GM15510 (cell line): ENCODE results near the gene IRF4.

Experiments used
- POLR2A ChIP-seq: IDR thresholded peaks from 3 replicates; pipeline ENCODE4 v1.6.1; 2011; ENCODE audit warnings: borderline replicate concordance; ENCODE audit not compliant: insufficient read length; ENCODE audit errors: extremely low read depth

Gene IRF4

DNA sequence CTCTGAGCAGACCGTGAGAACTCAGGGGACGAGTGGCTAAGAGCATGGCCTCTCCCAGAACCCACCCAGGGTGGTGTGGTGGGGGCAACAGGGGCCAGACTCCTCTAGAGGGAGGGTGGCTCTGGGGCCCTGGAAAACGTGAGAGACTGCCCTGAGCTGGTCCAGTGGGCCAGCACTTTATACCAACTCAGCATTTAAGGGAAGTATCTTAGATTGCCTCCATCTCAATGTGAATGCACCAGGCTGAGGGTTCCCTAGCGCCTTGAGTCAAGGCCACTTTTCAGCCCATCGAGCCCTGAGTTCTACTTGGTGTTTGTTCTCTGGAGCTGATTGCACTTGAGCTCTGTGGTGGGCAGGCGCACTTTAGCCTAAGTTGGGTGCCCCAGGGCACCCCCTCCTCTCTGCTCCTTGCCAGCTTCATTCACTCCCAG lies 42.0 kb upstream of the IRF4 start:
- no peak for TF ChIP-seq POLR2A

DNA sequence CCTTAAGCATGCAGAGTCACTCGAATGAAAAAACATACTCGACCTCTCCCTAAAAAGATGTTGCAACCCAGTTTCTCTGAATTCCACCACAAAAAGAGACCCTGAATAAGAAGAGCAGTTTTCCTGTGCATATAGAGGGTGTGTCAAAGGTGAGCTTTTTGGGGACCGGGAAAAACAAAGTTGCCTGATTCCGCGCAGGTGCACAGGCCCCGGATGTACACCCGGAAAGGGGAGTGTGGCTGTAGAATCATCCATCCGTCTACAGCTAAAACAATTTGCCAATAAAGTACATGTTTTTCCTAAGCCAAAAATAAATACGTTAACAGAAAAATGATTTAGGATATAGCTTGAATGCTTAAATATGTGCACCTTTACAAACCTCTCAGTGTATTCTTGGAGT lies 41.2 kb upstream of the IRF4 start:
- TF ChIP-seq POLR2A, result no peak

DNA sequence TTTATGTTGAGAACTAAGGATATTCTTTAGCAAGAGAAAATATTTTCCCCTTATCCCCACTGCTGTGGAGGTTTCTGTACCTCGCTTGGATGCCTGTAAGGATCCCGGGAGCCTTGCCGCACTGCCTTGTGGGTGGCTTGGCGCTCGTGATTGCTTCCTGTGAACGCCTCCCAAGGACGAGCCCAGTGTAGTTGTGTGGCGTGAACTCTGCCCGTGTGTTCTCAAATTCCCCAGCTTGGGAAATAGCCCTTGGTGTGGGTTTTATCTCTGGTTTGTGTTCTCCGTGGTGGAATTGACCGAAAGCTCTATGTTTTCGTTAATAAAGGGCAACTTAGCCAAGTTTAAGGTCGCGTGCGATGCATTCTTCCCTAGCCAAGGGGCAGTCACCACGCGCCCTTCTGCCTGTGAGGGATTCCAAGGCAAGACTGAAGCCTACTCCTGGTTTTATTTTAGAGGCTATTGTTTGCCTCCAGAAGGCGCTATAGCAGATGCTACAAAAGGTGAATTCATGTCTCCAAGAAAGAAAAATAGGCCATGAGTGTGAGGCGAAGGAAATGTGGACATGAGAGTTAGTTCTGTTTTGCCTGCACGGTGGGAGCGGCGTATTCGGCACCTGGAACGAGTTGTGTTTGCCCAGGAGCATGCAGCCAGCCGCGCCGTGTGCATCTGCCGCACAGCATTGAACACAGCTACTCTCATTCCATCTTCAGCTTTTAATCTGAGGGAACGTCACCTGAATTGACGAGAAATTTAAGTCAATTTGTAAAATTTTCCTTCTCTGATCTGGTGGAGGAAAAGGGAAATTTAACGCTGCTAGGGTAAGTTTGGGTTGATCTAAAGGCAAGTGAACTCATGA lies 40.3 kb upstream of the IRF4 start:
- TF ChIP-seq POLR2A, result no peak

DNA sequence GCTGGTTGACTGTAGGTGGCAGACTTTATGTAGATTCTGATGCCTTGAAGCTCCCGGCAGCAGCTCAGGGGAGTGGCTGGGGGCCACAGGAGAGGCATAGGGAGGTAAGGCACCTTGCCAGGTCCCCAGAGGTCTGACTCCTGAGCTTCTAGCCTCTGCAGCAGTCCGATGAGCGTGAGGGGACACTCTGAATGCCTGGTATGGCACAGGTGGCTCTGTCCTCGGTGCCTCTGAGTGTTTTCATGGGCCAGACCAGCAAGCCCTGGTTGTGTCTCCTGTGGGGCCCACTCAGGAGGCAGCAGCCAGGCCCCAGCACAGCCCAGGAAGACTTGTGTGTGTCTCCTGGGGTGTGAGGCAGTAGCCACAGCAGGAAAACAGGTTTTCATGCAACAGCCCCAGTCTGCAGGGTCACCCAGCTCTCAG lies 39.7 kb upstream of the IRF4 start:
- no peak for TF ChIP-seq POLR2A

DNA sequence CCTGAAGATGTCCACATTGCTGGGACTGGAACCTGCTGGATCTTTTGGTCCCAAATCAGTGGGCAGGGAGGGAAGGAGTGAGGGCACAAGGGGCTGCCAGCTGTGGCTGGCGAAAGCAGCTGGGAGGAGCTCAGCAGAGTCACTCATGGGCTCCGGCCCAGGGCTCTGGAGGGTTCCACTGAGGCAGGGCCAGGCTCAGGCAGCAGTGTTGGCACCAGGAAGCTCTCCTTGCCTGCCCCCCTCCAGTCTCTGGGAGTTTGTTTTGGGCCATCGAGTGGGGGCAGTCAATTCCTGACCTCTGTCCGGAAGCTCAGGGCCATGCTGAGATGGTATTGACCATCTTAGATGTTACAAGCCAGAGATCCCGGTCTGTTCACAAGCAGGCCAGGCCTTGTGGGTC lies 39.1 kb upstream of the IRF4 start:
- no peak for TF ChIP-seq POLR2A

DNA sequence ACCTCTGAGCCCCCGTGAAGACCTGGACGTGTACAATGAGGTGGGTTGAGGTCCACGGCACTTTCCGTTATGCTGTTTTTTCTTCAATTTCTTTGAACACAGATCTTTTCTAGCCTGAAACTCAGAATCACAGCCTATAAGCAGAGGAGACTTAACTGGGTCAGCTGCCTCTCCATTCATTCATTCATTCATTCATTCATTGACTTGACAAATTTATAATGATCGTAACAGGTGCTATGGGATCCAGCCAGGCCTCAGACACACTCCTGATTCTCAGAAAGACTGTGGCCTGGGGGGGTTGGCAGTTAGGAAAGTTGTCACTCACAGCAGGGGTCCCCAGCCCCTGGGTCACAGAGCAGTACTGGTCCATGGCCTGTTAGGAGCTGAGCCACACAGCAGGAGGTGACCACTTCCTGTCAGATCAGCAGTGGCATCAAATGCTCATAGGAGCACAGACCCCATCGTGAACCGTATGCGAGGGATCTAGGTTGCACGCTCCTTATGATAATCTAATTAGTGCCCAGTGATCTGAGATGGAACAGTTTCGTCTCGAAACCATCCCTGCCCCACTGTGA lies 38.6 kb upstream of the IRF4 start:
- TF ChIP-seq POLR2A, result no peak

DNA sequence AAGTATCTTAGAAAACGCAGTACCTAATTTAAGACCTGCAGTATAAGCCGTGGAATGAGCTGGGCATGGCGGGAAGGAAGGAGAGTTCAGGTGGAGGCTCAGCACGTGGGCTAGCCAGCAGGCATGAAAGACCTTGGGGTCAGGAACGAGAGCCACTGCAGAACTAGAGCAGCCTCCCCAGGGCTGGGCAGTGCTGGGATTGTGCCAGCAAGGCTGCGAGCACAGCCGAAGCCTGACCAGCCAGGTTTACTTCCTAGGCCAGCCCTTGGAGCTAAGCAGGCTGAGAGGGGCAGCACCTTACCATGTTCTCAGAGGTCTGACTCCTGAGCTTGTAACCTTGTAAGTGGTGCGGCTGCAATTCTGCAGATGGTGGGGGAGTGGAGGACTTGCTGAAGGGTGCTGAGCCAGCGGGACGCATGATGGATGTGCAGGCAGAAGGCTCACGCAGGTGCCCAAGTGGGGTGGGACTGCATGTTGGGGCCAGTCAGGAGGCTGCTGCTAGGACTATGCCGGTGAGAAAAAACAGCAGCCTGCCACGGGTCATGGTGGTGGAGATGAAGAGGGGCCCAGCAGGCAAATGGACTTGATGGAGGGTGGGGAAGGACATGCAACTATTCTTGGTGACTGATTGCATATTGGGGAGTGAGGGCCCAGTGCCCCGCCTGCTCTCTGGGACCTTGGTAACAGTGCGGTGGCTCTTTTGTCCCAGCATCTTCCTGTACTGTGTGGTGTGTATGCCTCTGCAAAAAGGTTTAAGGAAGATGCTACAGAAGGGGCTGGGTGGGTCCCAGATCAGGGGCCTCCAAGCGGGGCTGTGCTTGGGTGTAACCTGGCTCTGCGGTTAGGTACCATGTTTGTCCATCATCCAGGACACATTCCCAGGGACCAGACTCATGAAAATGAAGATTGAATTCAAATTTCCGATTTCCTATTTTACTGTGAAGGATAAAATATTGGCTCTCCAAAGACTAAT lies 37.6 kb upstream of the IRF4 start:
- peak; percentile 24 for TF ChIP-seq POLR2A

DNA sequence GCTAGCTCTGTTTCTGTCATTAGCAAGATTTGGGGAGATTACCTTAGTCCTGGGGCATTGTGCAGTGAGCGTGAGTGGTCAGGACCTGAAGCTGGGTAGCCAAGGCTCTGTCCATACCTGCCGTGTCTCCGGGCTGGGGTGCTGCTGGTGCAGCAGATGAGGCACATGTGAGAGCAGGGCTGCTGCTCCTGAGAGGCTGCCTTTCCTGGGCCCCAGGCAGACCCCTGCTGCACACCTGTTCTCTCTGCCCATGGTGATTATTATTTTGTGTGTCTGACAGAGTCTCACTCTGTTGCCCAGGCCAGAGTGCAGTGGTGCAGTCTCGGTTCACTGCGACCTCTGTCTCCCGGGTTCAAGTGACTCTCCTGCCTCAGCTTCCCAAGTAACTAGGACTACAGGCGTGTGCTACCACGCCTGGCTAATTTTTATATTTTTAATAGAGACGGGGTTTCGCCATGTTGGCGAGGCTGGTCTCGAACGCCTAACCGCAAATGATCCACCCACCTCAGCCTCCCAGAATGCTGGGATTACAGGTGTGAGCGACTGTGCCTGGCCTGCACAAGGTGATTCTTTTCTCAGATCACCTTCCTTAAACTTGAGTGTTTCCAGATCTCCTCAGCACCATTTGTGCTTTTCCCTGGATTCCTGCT lies 36.8 kb upstream of the IRF4 start:
- TF ChIP-seq POLR2A, result no peak

DNA sequence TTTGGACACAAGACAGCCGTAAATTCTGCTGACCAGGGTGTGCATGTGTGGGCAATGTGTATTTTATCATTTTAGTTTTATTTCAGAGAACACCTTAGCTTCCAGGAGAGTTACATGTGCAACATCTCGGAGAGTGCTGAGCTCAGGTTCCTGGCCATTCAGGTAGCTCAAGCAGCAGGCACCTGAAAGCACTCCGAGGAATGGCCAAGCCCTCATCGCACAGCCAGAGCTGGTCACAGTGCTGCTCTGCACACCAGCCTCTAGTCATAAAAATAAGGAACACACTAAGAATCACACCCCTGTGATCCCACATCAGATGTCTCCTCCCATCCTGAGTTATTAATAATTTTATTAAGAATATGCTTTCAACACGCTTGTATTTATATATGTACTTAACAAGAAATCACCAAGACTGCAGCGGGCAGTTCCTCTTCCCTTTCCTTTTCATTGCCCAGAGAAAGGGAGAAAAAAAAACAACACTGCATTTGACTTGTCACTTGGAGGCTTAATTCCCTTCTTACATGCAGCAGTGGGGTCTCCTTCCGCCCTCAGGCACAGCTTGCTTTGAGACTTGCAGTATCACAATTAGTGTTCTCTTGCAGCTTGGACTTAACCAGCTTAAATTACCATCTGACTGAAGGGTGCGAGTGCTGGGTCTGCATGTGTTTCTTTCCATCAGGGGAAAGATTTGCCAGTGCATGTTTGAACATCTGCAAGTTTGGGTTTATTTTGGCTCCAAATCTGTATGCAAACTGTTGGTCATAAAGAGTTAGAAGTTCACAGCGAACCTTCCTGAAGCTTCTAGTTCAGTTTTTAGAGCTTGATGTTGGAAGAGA lies 36.0 kb upstream of the IRF4 start:
- TF ChIP-seq POLR2A, result no peak

DNA sequence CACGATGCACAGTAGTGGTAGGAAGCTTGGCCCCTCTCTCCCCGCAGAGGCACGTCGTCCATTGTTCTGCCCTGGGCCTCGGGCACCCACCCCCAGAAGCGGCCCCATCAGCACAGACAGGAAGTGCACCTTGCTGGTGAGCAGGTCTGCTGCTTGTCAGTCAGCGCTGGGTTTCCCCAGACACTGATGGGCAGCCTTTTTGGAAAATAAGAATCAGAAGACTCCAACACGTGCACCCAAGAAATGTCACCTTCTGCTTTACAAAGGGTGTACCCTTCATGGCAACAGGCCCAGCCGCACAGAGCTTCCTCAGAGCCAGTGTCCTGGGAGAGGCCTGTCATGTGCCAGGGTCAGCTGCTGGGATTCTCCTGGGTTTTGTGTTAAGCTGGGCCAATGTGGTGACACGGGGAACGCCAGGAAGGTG lies 34.7 kb upstream of the IRF4 start:
- TF ChIP-seq POLR2A, result no peak

DNA sequence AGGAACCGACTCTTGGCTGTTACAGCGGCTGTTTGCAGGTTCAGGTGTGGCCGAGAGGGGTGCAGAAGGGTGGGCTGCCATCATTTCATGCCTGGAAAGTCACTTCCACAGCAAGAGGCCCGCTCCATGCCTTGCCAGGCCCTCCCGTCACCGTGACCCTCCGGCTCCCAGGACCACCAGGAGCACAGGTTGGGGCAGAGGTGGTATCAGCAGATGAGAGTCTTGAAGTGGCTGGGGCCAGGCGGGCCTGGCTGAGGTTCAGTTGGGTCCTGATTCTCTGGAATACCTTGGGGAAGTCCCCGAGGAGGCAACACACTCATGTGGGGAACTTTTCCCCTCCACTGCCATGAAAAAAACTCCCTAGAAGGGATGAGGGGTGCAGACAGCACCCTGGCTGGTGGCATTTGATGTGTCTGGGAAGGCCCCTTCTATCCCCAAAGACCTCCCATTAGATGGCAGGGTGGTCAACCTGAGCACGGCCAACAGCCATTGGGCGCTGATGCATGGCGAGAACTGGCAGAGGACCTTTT lies 34.2 kb upstream of the IRF4 start:
- no peak for TF ChIP-seq POLR2A

DNA sequence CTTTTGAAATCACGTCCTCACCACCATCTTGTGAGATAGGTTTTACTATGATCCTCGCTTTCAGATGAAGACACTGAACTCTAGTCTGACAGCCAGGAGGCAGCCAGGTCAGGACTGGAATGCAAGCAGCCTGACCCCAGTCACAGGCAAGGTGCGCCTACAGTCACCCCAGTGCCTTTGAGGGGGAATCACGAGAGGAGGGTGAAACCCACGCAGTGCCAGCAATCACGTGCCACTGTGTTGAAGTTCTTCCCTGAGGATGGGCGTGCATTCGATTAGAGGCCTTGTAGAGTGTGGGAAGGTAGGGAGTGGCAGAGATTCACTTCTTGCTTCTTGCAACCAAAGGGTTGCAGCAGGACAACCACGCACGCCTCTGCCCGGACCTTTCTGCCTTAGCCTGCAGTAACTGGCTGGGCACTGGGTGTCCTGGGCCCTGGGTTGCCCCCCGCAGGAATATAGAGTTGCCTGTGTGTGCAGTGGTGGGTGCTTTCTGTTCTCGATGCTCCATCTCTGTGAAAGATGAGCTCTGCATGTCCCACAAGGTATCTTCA lies 33.7 kb upstream of the IRF4 start:
- peak; percentile 2 for TF ChIP-seq POLR2A

DNA sequence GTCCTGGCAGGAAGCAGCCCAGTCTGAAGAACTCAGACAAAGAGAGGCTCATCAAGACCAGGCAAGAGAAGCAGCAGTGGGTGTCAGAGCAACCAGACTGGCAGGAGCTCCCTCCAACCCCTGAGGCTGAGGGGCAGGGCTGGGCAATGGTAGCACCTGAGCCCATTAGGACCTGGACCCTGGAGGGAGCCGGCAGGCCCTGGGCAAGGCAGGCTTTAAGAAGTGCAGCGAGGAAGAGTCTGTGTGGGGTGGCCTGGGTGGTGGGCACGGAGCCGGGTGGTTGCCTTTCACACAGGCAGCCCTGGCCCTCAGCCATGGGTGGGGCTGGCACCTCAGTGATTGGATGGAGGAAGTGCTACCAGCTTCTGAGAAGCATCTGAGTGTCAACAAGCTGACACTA lies 33.1 kb upstream of the IRF4 start:
- TF ChIP-seq POLR2A, result no peak

DNA sequence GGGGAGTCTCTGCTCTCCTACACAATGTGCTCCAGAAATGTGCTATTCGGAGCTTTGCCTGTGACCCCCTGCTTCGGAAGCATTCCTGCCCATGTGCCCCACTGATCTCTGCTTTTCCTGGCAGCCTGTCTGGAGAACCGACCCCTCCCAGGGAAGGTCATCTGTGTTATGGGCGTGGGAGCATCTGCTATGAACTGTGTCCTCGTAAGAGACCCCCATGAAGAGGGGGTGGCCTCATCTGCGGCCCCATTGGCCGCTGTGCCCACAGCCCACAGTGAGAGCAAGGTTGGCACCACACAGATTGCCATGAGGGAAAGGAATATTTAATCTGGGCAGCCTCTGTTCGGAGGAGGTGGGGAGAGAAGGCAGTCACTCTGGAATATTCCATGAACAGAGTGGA lies 32.7 kb upstream of the IRF4 start:
- no peak for TF ChIP-seq POLR2A
